Measurements from ENCODE around the gene ST6GALNAC3. TPM values are rescaled to one million over a fixed set of nuclear protein-coding genes. Genes with fewer than 3 reads are reported as not detected.

Gene ST6GALNAC3
- total RNA-seq, 1 experiment from 2014 or later, result 0.03 TPM

- ChIA-PET POLR2A (no interaction called here), CTCF (no interaction called here)
- no peak for DNase-seq (ENCODE audit: low read depth, low spot score)
- no peak overlapping the region for H3K4me3 ChIP-seq (ENCODE audit: low read depth in 2 of 2, low read length in 2 of 2)
- no peaks in the 10 kb centered on the region for H3K4me1 ChIP-seq (ENCODE audit: control insufficient read depth, insufficient read depth, low read length)
- no peaks in the 10 kb centered on the region for H3K9me3 ChIP-seq (ENCODE audit: control insufficient read depth, insufficient read depth, low read depth, low read length)
- intact Hi-C loops (cut with micrococcal nuclease; ENCODE audit: unreplicated experiment), result no loop called here
- in situ Hi-C loops (cut with HindIII; ENCODE audit: low pct_unique_long_range_greater_than_20kb, low sequenced_read_pairs), result no loop called here
- H3K36me3 ChIP-seq (ENCODE audit: control insufficient read depth, insufficient read depth, low read length), result no peaks in the 10 kb centered on the region
- ATAC-seq, result no peak
- H3K27ac ChIP-seq (ENCODE audit: low read length), result no peak overlapping the region
- no peaks in the 10 kb centered on the region for H3K27me3 ChIP-seq (ENCODE audit: control insufficient read depth, insufficient read depth, low read length)
- TF ChIP-seq SIN3A (IDR thresholded peaks at IDR 0.05; ENCODE audit: borderline replicate concordance, insufficient read depth, low read depth, low read length) (no peak), CTCF (IDR thresholded peaks at IDR 0.05) (no peak), REST (IDR thresholded peaks at IDR 0.05; ENCODE audit: insufficient read depth in 1 of 2, low read depth in 2 of 2, low read length in 1 of 2) (no peak), TCF7L2 (IDR thresholded peaks at IDR 0.05; ENCODE audit: low read depth, low read length) (no peak), POLR2AphosphoS5 (IDR thresholded peaks at IDR 0.05; ENCODE audit: low read depth, low read length) (no peak)
- no TSS peak for BruUV-seq (replicated peaks)
Observed at GRCh38 chr1:76511558-76512179, 437.1 kb downstream of the ST6GALNAC3 start.

DNA sequence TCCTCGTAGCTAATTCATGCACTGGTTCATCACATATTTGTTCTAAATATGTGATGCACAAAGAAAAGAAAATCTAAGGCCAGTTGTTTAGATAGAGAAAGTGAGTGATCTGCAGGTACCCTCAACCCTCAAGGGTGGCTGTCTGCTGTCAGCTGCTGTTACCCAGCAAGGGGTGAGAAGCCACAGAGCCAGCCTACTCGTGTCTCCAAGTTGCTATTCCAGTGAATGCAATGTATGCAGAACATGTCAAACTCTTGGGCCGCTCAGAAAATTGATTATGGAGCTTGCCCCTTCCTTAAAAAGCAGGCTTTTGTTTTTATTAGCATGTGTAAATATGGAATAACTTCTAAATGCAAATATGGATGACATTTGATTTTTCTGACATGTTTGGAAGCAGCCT, 456.4 kb downstream of the ST6GALNAC3 start:
- TF ChIP-seq SIN3A (IDR thresholded peaks at IDR 0.05; ENCODE audit: borderline replicate concordance, insufficient read depth, low read depth, low read length) (no peak), TCF7L2 (IDR thresholded peaks at IDR 0.05; ENCODE audit: low read depth, low read length) (no peak), POLR2AphosphoS5 (IDR thresholded peaks at IDR 0.05; ENCODE audit: low read depth, low read length) (no peak), CTCF (IDR thresholded peaks at IDR 0.05) (no peak), REST (IDR thresholded peaks at IDR 0.05; ENCODE audit: insufficient read depth in 1 of 2, low read depth in 2 of 2, low read length in 1 of 2) (no peak)
- ChIA-PET CTCF (no interaction called here), POLR2A (no interaction called here)
- DNase-seq (ENCODE audit: low read depth, low spot score), result no peak
- H3K4me3 ChIP-seq (ENCODE audit: low read depth in 2 of 2, low read length in 2 of 2), result no peak overlapping the region
- in situ Hi-C loops (cut with HindIII; ENCODE audit: low pct_unique_long_range_greater_than_20kb, low sequenced_read_pairs) (no loop called here), intact Hi-C loops (cut with micrococcal nuclease; ENCODE audit: unreplicated experiment) (no loop called here)
- no peaks in the 10 kb centered on the region for H3K27me3 ChIP-seq (ENCODE audit: control insufficient read depth, insufficient read depth, low read length)
- no peak overlapping the region for H3K27ac ChIP-seq (ENCODE audit: low read length)
- H3K4me1 ChIP-seq (ENCODE audit: control insufficient read depth, insufficient read depth, low read length), result no peaks in the 10 kb centered on the region
- no peaks in the 10 kb centered on the region for H3K36me3 ChIP-seq (ENCODE audit: control insufficient read depth, insufficient read depth, low read length)
- no peak for ATAC-seq
- no peaks in the 10 kb centered on the region for H3K9me3 ChIP-seq (ENCODE audit: control insufficient read depth, insufficient read depth, low read depth, low read length)
- no TSS peak for BruUV-seq (replicated peaks)
